GM12865 (cell line): ENCODE measurements around the gene EVPL.

Experiments used
- DNase-seq: peaks from one replicate; pipeline ENCODE4 v3.0.0; 2010; ENCODE audit warnings: low read depth
- H3K4me3 ChIP-seq: 2 replicates; pipeline ENCODE4 v1.5.1; 2011; ENCODE audit warnings: mild to moderate bottlenecking, low read depth, low read length, control low read depth
- TF ChIP-seq, protein P1 (sequence below): IDR thresholded peaks from 2 replicates; pipeline ENCODE4 v1.5.1; 2011; ENCODE audit warnings: low read length, control low read depth, low read depth, inconsistent platforms; ENCODE audit not compliant: insufficient read depth; ENCODE audit errors: missing control alignments

The EVPL gene

DNA sequence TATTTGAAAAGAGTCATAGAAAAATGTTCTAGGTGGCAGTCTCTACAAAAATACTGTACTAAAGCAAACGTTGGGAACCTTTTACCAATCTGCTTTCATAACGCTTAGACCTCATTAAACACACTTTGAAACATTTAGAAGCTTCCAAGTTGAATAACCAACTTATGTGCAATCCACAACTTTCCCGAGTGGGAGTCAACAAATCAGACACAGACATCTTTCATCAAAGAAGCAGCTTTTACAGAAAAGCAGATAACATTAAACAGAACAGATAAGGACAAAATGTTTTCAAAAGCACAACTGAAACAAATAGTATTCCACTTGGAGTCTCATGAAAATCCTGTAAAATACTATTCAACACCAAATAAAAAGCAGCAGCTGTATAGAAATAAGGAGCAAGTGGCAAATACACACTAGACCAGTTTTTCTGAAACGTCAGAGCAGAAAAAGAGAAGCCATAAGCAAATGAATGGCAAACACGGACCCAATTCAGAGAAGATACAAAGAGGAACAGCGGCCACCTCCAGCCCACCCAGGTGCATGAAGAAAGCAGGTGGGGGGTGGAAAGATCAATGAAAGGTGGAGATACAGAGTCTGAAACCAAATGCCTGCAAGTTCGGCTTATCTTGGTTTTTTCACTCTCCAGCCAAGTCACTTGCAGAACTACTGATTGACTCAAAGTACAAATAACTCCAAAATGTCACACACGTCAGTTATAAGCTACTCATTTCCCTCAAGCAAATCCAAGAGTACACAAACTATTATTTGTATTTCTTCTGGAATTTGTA, 67.9 kb downstream of the EVPL start:
- TF ChIP-seq, protein P1, sequence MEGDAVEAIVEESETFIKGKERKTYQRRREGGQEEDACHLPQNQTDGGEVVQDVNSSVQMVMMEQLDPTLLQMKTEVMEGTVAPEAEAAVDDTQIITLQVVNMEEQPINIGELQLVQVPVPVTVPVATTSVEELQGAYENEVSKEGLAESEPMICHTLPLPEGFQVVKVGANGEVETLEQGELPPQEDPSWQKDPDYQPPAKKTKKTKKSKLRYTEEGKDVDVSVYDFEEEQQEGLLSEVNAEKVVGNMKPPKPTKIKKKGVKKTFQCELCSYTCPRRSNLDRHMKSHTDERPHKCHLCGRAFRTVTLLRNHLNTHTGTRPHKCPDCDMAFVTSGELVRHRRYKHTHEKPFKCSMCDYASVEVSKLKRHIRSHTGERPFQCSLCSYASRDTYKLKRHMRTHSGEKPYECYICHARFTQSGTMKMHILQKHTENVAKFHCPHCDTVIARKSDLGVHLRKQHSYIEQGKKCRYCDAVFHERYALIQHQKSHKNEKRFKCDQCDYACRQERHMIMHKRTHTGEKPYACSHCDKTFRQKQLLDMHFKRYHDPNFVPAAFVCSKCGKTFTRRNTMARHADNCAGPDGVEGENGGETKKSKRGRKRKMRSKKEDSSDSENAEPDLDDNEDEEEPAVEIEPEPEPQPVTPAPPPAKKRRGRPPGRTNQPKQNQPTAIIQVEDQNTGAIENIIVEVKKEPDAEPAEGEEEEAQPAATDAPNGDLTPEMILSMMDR = no peak
- H3K4me3 ChIP-seq = no peak overlapping the region
- DNase-seq = no peak
